ENCODE results near the gene C20orf204. TPM values are rescaled to one million over a fixed set of nuclear protein-coding genes. Genes with fewer than 3 reads are reported as not detected.
A peak's percentile ranks its signal among the peaks of the same experiment; 100 is the strongest.

C20orf204 gene
- total RNA-seq, 2 donors from 2014 or later, result 0.52 to 3.0 TPM

GRCh38 chr20:64052326-64052722, 16.3 kb downstream of the C20orf204 start:
- 78% methylated on average over 10 of the region's 10 CpGs; no CpG with 5 or more reads in 1 of the 2 donors for WGBS, 2 donors
- Histone ChIP-seq H3K36me3 (replicated peaks in 1 of 2; ENCODE audit: insufficient read depth in 1 of 2, low read depth in 2 of 2) (no peaks in the 10 kb centered on the region), H3K9me3 (no peaks in the 10 kb centered on the region), H3K27me3 (peaks cover 0 to 12% of the 10 kb centered on the region in 2 donors), H3K4me3 (no peak overlapping the region), H3K4me1 (peaks cover 15% of the 10 kb centered on the region), H3K27ac (peak overlapping the region in 2 of 4 donors; percentile 36 to 44)
- no peak for TF ChIP-seq CTCF (IDR thresholded peaks at IDR 0.05)
- TF ChIP-seq POLR2A (IDR thresholded peaks at IDR 0.05), result no peak
- intact Hi-C loops (cut with DNase I), result no loop called here
- ATAC-seq (no peak), DNase-seq (no peak)

DNA sequence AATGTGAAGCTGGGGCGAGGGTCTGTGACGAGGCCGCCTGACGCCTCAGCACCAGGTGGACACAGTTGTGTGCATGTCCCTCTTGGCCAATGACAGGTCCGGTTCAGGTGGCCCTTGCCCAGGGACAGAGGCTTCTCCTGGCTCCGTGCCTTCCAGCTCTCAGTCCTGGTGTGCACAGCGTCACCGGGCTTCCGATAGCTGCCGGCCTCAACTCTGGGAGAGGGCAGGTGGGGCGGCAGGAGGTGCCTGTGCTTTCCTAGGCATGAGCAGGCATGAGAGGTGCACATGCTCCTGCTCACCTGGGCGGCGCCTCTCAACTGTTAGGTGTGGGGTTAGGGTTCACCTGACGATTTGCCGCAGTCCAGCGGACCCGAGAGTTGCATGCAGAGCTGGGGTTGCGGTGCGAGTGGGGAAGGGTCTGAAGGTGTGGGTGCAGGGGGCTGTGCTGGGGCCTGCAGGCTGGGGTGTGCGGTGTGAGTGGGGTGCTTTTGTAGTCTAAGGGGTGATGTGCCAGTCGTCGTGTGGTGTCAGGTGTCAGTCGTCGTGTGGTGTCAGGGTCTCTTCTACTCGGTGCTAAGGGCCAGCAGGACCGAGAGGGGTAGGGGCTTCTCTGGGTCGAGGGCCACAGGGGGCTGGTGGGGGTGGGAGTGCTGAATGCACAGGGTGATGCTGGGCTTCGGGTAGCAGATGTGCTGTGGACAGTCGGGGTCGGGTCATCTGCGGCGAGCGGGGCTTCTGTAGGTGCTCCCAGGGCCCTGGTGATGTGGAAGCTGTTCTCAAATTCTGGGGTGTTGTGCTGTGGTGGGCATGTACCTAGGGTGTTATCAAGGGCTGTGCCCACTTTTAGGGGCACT, 17.2 kb downstream of the C20orf204 start:
- DNase-seq (no peak), ATAC-seq (no peak)
- Histone ChIP-seq H3K27ac (peak overlapping the region in 2 of 4 donors; percentile 36 to 44), H3K9me3 (no peaks in the 10 kb centered on the region), H3K4me3 (no peak overlapping the region), H3K4me1 (peaks cover 20% of the 10 kb centered on the region), H3K27me3 (peaks cover 0 to 7% of the 10 kb centered on the region in 2 donors), H3K36me3 (replicated peaks in 1 of 2; ENCODE audit: insufficient read depth in 1 of 2, low read depth in 2 of 2) (no peaks in the 10 kb centered on the region)
- TF ChIP-seq POLR2A (IDR thresholded peaks at IDR 0.05), result no peak
- TF ChIP-seq CTCF (IDR thresholded peaks at IDR 0.05), result no peak
- 64 to 65% methylated on average over 18 to 33 of the region's 33 CpGs for WGBS, 2 donors
- intact Hi-C loops (cut with DNase I), result no loop called here

DNA sequence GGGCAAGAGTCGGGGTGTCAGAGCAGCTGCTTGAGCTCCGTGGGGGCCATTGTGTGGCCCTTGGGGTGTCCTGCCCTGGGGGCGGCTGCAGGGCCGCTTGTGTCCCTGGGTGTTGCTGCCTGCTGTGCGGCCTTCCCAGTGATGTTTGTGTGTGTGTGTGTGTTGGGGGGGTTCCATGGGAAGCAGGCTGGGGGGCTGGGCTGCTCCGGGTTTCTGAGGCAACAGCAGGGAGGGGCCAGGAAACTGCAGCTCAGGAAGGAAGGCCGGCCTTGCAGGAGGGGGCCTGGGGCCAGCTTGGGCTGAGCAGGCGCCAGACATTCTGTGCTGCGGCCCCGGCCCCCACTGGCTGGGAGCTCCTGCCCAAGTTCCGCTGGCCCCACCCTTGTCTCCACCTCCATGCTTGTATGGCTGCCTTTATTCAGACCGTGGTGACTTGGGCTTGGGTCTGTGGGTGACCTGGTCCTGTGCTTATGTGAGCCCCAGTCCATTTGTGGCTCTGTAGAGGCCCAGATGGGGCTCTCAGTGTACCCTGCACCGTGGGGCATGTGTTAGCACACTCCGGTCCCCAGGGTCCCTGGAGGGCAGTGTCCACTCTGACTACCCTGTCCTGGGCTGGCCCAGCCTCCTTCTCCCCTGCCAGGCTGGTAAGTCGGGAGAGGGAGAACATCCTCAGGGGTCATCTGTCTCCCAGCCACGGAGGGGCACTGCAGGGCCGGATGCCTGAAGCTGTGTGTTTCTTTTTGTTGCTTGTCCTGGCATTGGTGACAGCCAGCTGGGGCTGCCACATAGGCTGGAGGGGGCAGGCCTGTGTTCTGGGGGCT, 18.1 kb downstream of the C20orf204 start:
- ATAC-seq (peak; percentile 15), DNase-seq (peak in 1 of 4 donors; percentile 25)
- WGBS, 2 donors, result 13 to 36% methylated on average over 3 to 11 of the region's 17 CpGs
- Histone ChIP-seq H3K27ac (peak overlapping the region in 2 of 4 donors; percentile 36 to 43), H3K4me3 (no peak overlapping the region), H3K4me1 (peaks cover 16% of the 10 kb centered on the region), H3K9me3 (no peaks in the 10 kb centered on the region), H3K27me3 (peaks cover 0 to 7% of the 10 kb centered on the region in 2 donors), H3K36me3 (replicated peaks in 1 of 2; ENCODE audit: insufficient read depth in 1 of 2, low read depth in 2 of 2) (no peaks in the 10 kb centered on the region)
- TF ChIP-seq POLR2A (IDR thresholded peaks at IDR 0.05), result peak in 2 of 3 donors; percentile 6 to 28
- no peak for TF ChIP-seq CTCF (IDR thresholded peaks at IDR 0.05)
- intact Hi-C loops (cut with DNase I), result no loop called here

- WGBS, 2 donors, result 63 to 75% methylated on average over 5 to 9 of the region's 9 CpGs
Measured at GRCh38 chr20:64055396-64055892, 19.5 kb downstream of the C20orf204 start.

More at GRCh38 chr20:64055396-64055892, 19.5 kb downstream of the C20orf204 start:
- Histone ChIP-seq H3K27ac (peak overlapping the region in 2 of 4 donors; percentile 43 to 44), H3K36me3 (replicated peaks in 1 of 2; ENCODE audit: insufficient read depth in 1 of 2, low read depth in 2 of 2) (no peaks in the 10 kb centered on the region), H3K9me3 (no peaks in the 10 kb centered on the region), H3K4me1 (peaks cover 12% of the 10 kb centered on the region), H3K4me3 (no peak overlapping the region), H3K27me3 (peaks cover 0 to 4% of the 10 kb centered on the region in 2 donors)
- TF ChIP-seq CTCF (IDR thresholded peaks at IDR 0.05), result no peak
- no peak for TF ChIP-seq POLR2A (IDR thresholded peaks at IDR 0.05)
- ATAC-seq, result no peak
- intact Hi-C loops (cut with DNase I), result no loop called here
- DNase-seq, result no peak
